Gastroesophageal sphincter (tissue), 3 donors: ENCODE measurements around the gene TCAIM.

Source experiments
- EP300 ChIP-seq: sonication (generic); formaldehyde crosslinking; IDR thresholded peaks from one replicate; pipeline ENCODE4 v1.6.1; 2017; ENCODE audit warnings: antibody characterized with exemption, mild to moderate bottlenecking
- TF ChIP-seq, protein P1 (sequence below), 4 experiments: fragments of 200-600 bp in 2 of 4; fragments of 450-650 bp in 2 of 4; sonication (generic) in 1 of 4; IDR thresholded peaks; one replicate each; pipeline ENCODE4 v1.5.1; 2017 to 2019; ENCODE audit warnings: antibody characterized with exemption in 4 of 4, mild to moderate bottlenecking in 2 of 4, moderate library complexity in 2 of 4

DNA sequence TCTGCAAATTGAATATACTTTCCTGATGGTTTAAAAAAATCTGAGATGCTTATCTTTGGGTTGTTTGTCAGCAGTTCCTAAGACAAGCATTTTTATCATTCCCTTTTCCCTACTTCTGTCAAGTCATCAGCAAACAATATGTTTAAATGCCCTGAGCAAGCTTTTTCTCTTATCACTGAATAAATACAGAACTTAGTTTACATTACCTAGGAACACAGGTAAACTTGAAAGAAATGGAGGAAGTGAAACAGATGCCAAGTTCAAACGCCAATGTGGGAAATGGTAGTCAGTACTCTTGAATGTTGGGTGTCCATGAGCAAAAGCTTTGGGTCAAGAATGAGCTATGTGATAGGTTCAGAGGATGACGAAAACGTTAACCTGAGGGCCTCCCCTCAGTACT is 17.2 kb upstream of the TCAIM start:
- TF ChIP-seq, protein P1, sequence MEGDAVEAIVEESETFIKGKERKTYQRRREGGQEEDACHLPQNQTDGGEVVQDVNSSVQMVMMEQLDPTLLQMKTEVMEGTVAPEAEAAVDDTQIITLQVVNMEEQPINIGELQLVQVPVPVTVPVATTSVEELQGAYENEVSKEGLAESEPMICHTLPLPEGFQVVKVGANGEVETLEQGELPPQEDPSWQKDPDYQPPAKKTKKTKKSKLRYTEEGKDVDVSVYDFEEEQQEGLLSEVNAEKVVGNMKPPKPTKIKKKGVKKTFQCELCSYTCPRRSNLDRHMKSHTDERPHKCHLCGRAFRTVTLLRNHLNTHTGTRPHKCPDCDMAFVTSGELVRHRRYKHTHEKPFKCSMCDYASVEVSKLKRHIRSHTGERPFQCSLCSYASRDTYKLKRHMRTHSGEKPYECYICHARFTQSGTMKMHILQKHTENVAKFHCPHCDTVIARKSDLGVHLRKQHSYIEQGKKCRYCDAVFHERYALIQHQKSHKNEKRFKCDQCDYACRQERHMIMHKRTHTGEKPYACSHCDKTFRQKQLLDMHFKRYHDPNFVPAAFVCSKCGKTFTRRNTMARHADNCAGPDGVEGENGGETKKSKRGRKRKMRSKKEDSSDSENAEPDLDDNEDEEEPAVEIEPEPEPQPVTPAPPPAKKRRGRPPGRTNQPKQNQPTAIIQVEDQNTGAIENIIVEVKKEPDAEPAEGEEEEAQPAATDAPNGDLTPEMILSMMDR (IDR thresholded peaks at IDR 0.05): no peak
- no peak for TF ChIP-seq EP300
